AG10803 (cell line): ENCODE data around the gene NLRX1.

Experiments used
- DNase-seq: peaks from one replicate; pipeline ENCODE4 v3.0.0; 2010; ENCODE audit warnings: low read depth
- H3K4me3 ChIP-seq: 2 replicates; pipeline ENCODE4 v1.5.1; 2011; ENCODE audit warnings: mild to moderate bottlenecking, low read length, control low read depth
- CTCF ChIP-seq: conservative IDR thresholded peaks from 2 replicates; pipeline ENCODE4 v1.5.1; 2011; ENCODE audit warnings: mild to moderate bottlenecking, low read length, control low read depth, inconsistent platforms

NLRX1 gene

GRCh38 chr11:119229741-119230140 is 61.2 kb downstream of the NLRX1 start:
- TF ChIP-seq CTCF = no peak
- no peak overlapping the region for H3K4me3 ChIP-seq
- no peak for DNase-seq
